HG03442 (cell line): ENCODE measurements around the gene AQP11.

Experiments used
- ATAC-seq: cut with Tn5 transposase; IDR thresholded peaks from one replicate; pipeline ENCODE4 v1.9.1; 2021; ENCODE audit warnings: mild to moderate bottlenecking, moderate library complexity; ENCODE audit not compliant: unreplicated experiment

The AQP11 gene

GRCh38 chr11:77656362-77656761 is 66.6 kb downstream of the AQP11 start:
- no peak for ATAC-seq

DNA sequence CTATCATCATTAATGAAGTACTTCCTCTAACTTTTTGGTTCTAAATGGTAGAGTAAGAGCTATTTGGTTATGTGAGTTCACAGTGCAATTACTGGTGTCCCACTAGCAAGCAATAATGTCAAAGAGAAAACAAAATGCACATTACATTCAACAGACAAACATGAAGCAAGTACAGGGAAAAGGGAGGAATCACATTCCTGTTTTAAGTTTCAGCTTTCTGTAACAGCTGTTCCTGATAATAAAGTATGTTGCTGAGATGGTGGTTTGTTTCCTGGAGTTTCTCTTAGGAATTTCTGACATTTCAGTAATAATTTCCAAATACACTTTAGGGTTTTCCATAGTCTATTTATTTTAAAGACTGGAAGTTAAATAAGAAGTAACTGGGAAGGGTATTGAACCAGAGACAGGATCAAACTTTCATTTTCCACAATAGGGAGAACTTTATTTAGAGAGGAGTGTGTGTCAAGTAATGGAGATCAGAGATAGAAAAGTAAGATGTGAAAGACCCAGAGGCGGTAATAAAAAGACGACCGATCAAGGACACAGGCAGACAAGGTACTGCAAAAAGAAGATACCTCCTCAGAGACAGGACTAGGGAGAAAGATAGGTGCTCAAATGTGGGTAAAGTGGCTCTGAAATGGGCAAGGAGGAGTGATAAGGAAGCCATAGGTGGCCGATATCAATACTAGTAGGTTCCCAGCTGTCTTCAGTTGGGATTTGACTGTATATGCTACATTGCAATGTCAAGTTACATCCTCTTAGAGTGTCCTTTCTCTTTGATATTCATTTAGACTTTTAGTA is 68.7 kb downstream of the AQP11 start:
- ATAC-seq: no peak
